ENCODE measurements around the gene EXOSC2.
A peak's percentile ranks its signal among the peaks of the same experiment; 100 is the strongest.

The EXOSC2 gene

DNA sequence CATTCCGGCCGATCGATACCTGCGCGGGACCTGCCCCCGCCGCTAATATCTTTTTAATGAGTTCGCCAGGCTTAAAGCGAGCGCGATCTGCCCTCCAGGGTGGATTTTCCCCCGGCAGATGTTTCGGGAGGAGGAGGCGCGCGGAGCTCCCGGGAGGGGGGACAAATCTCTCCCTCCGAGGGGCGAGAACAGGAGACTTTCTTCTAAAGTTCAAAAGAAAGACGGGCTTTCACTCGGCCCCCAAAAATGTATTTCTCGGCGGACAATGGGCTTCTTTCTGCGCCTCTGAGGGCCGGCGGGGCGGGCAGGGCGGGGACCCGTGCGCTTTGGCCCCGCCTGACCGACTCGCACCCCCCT lies 33.3 kb upstream of the EXOSC2 start:
- peak overlapping the region in 1 of 2 donors; percentile 26 for H3K4me3 ChIP-seq (replicated peaks in 1 of 2; ENCODE audit: low read depth in 2 of 2, low read length in 2 of 2)
- TF ChIP-seq, protein P1, sequence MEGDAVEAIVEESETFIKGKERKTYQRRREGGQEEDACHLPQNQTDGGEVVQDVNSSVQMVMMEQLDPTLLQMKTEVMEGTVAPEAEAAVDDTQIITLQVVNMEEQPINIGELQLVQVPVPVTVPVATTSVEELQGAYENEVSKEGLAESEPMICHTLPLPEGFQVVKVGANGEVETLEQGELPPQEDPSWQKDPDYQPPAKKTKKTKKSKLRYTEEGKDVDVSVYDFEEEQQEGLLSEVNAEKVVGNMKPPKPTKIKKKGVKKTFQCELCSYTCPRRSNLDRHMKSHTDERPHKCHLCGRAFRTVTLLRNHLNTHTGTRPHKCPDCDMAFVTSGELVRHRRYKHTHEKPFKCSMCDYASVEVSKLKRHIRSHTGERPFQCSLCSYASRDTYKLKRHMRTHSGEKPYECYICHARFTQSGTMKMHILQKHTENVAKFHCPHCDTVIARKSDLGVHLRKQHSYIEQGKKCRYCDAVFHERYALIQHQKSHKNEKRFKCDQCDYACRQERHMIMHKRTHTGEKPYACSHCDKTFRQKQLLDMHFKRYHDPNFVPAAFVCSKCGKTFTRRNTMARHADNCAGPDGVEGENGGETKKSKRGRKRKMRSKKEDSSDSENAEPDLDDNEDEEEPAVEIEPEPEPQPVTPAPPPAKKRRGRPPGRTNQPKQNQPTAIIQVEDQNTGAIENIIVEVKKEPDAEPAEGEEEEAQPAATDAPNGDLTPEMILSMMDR (IDR thresholded peaks at IDR 0.05; ENCODE audit: low read depth, low read length): no peak
- DNase-seq (ENCODE audit: low read depth in 2 of 2): no peak

DNA sequence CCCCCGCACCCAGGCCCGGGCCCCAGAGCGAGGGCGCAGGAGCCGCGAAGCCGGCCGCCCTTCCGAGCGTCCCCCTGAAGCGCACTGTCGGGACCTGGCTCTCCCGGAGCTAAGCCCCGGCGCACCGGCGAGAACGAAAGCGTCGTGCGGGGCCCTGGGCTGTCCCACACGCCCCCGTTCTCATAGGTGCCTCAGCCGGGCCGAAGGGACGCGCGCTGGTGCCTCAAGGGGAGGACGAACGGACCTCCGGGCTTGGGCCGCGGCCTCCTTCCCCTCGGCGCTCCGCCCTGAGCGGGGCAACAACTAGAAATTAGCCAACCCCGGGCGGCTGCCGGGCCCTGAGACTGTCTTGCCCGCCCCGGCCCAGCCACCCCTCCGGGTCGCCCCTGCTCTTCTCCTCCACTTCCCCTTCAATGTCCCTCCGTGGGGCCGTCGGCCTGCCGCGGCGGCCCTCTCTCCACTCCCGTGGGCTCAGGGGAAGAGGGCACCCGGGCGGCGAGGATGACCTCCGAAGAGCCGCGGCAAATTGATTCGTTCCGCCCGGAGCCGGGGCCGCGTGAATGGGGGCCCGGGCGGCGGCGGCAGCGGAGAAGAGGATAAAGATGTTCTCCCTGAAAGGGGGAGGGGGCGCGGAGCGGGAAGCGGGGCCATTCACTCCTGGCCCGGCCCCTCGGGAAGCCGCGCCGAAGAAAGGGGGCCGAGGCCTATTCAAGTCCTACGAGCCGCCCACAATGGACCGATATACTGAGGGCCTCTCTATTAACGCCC lies 32.7 kb upstream of the EXOSC2 start:
- TF ChIP-seq, protein P1 (IDR thresholded peaks at IDR 0.05; ENCODE audit: low read depth, low read length): no peak
- H3K4me3 ChIP-seq (replicated peaks in 1 of 2; ENCODE audit: low read depth in 2 of 2, low read length in 2 of 2): peak overlapping the region; percentile 19 to 26
- no peak for DNase-seq (ENCODE audit: low read depth in 2 of 2)

DNA sequence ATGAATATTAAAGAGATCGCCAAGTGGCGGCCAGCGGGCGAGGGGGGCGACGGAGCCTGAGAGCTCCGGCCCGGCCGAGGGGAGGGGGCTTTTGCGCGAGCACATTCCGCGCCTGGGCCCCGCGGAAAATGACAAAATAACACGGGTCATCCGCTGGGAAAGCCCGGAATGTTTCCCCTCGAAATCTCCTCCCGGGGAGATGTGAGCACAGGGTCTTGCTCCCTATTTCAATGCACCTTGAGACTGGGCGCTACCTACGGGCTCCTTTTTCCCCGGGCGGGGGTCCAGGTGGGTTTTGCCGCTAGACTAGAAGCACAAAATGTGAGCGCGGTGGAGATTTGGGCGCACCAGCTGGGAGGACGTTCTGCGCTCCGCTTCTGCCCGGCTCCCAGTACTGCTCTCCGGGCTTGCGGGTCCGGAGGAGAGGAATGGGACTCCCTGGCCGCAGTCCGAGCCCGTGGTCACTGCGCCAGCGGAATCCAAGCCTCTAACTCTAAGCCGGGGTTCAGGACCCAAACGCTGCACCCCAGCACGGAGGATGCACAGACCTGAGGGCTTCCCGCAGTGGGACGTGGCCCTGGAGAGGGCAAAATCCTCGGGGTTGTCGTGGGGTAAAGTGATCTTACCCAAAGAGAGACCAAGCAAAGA lies 32.0 kb upstream of the EXOSC2 start:
- TF ChIP-seq, protein P1 (IDR thresholded peaks at IDR 0.05; ENCODE audit: low read depth, low read length): no peak
- no peak for DNase-seq (ENCODE audit: low read depth in 2 of 2)
- H3K4me3 ChIP-seq (replicated peaks in 1 of 2; ENCODE audit: low read depth in 2 of 2, low read length in 2 of 2): no peak overlapping the region

DNA sequence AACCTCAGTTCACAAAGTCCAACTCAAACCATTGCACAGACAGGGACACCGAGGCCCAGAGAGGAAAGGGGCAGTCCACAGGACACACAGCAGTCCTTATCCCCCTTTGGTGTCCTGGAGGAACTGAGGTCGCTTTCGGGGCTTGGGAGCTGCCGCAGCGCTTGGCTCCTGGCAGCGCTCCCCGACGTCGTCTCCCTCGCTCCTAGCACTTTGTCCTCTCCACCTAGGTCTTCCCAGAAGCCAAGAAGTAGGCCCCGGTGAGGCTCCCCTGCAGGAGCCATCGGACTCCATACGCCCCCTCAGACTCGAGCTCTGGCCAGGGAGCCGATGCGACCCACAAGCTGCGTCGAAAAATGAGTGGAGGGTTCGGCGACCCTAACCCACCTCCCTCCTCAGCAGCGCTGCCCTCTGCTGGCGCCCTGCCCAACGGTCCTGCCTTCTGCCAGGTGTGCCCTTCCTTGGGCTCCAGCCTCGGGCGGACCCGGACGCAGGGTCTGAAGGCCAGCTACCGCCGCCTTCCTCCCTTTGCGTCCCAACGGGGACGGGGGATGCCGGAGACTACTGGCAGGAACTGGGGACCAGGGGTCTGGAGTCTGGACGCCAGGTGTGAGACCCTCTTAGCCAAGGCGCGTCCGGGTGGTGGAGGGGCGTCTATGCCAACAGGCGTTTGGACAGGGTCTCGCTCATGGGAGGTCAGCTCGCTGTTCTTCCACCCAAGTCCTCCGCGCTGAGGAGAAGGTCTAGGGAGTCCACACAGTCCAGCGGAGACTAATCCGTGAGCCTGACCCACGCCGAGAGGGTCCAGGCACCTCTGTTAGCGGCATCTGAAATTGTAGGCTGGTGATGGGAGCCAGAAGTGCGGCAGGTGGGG lies 31.2 kb upstream of the EXOSC2 start:
- H3K4me3 ChIP-seq (replicated peaks in 1 of 2; ENCODE audit: low read depth in 2 of 2, low read length in 2 of 2): no peak overlapping the region

DNA sequence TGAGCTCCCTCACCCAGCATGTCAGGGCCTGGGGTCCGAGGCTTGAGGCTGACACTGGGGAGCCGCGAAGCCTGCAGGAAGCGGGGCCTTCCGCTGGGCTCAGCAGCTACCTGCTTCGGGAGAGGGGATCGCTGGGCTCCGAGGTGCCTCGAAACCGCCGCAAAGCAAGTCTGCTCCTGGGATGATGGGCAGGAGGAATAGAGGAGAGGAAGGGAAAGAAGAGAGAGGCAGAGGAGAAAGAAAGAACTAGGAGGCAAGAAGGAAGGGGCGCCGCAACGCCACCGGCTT lies 30.7 kb upstream of the EXOSC2 start:
- no peak for DNase-seq (ENCODE audit: low read depth in 2 of 2)
- TF ChIP-seq, protein P1 (IDR thresholded peaks at IDR 0.05; ENCODE audit: low read depth, low read length): no peak
- H3K4me3 ChIP-seq (replicated peaks in 1 of 2; ENCODE audit: low read depth in 2 of 2, low read length in 2 of 2): no peak overlapping the region

More for the DNA sequence above, 31.2 kb upstream of the EXOSC2 start:
- TF ChIP-seq, protein P1 (IDR thresholded peaks at IDR 0.05; ENCODE audit: low read depth, low read length): no peak
- no peak for DNase-seq (ENCODE audit: low read depth in 2 of 2)

DNA sequence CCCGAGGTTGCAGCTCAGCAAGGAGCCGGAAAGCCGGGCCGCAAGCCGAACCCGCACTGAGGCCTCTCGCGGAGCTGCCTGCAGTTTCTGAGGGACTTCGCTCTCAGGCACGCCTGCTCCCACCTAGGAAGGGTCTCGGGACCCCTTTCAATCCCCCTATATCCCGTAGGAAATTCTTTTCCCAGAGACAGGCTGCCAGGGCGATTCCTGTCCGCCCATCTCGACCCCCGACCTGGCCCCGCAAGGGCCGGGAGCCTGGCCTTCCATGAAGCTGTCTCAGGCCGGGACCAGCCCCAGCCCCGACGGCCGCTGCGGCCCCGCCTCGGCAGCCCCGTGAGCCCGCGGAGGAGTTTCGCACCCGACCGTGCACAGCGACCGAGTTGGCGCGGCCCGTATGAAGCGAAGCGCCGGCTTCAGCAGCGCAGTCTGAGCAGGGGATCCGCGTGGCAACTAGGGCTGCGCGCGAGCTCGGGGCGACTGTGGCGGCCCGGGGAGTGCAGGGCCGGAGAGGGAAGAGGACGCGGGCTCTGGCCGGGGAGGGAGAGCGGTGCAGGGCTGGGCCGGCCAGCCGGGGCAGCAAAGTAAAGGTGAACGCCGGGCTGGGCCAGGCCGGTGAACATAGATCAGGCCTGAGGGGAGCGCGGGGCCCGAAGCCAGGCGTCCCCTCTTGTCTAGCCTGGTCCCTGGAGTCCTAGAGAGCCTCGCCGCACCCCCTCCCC lies 30.2 kb upstream of the EXOSC2 start:
- TF ChIP-seq, protein P1 (IDR thresholded peaks at IDR 0.05; ENCODE audit: low read depth, low read length): no peak
- no peak for DNase-seq (ENCODE audit: low read depth in 2 of 2)
- H3K4me3 ChIP-seq (replicated peaks in 1 of 2; ENCODE audit: low read depth in 2 of 2, low read length in 2 of 2): no peak overlapping the region
